ENCODE results near the gene CADPS2.

Gene CADPS2

GRCh38 chr7:122352454-122352853, 533.8 kb downstream of the CADPS2 start:
- Mint-ChIP-seq H3K36me3 (no peaks in the 10 kb centered on the region), H3K4me3 (no peak overlapping the region), H3K4me1 (ENCODE audit: low read depth) (no peaks in the 10 kb centered on the region), H3K27me3 (no peaks in the 10 kb centered on the region), H3K9me3 (ENCODE audit: low read depth) (no peaks in the 10 kb centered on the region), H3K27ac (no peak overlapping the region)

GRCh38 chr7:122350701-122351100, 535.6 kb downstream of the CADPS2 start:
- Mint-ChIP-seq H3K27ac (no peak overlapping the region), H3K27me3 (no peaks in the 10 kb centered on the region), H3K36me3 (no peaks in the 10 kb centered on the region), H3K4me1 (ENCODE audit: low read depth) (no peaks in the 10 kb centered on the region), H3K4me3 (no peak overlapping the region), H3K9me3 (ENCODE audit: low read depth) (no peaks in the 10 kb centered on the region)

- no peak overlapping the region for H3K4me3 Mint-ChIP-seq
- H3K36me3 Mint-ChIP-seq = no peaks in the 10 kb centered on the region
- no peak overlapping the region for H3K27ac Mint-ChIP-seq
- no peaks in the 10 kb centered on the region for H3K27me3 Mint-ChIP-seq
- no peaks in the 10 kb centered on the region for H3K9me3 Mint-ChIP-seq (ENCODE audit: low read depth)
- H3K4me1 Mint-ChIP-seq (ENCODE audit: low read depth) = no peaks in the 10 kb centered on the region
Measured at GRCh38 chr7:122344303-122344620, 542.0 kb downstream of the CADPS2 start.

GRCh38 chr7:122343601-122344302, 542.5 kb downstream of the CADPS2 start:
- Mint-ChIP-seq H3K27ac (no peak overlapping the region), H3K4me1 (ENCODE audit: low read depth) (no peaks in the 10 kb centered on the region), H3K27me3 (no peaks in the 10 kb centered on the region), H3K36me3 (no peaks in the 10 kb centered on the region), H3K9me3 (ENCODE audit: low read depth) (no peaks in the 10 kb centered on the region), H3K4me3 (no peak overlapping the region)

DNA sequence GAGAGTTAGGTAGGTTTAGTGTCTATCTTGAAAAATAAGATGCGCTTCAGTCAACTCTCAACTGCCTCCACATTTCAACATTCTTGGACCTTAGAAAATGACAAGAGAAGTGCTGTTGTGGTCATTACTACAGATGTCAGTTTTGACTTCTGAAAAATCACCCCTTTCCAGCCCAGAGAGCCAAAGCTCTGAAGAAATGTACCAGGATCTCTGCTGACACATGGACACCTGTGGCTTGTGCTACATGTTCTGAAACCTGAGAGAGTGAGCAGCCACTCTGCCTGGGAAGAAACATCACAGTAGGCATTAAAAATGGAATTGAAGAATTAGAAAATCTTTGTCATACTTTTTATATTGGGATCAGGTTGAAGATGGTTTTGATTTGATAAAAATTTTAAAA, 545.8 kb downstream of the CADPS2 start:
- H3K27ac Mint-ChIP-seq = no peak overlapping the region
- no peaks in the 10 kb centered on the region for H3K9me3 Mint-ChIP-seq (ENCODE audit: low read depth)
- H3K27me3 Mint-ChIP-seq = no peaks in the 10 kb centered on the region
- no peaks in the 10 kb centered on the region for H3K4me1 Mint-ChIP-seq (ENCODE audit: low read depth)
- no peaks in the 10 kb centered on the region for H3K36me3 Mint-ChIP-seq
- no peak overlapping the region for H3K4me3 Mint-ChIP-seq

DNA sequence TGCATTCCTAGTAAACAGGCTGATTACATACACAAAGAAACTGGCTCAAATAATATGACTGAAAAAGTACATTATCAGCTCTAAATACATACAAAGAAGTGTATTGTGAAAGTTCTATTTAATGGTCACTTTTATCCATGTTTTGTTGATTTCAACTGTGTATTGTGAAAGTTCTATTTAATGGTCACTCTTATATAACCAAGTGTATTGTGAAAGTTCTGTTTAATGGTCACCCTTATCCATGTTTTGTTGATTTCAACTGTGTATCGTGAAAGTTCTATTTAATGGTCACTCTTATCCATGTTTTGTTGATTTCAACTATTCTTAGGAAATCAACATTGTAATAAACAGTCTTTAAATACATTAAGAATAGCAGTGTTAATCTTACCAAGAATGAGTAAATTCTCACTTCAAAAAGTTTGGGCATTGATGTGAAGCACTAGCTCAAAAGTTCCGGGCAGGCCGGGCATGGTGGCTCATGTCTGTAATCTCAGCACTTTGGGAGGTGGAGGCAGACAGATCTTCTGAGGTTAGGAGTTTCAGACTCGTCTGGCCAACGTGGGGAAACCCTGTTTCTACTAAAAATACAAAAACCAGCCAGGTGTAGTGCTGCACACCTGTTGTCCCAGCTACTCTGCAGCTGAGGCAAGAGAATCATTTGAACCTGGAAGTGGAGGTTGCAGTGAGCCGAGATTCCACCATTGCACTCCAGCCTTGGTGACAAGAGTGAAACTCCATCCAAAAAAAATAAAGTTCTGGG, 546.9 kb downstream of the CADPS2 start:
- Mint-ChIP-seq H3K27me3 (no peaks in the 10 kb centered on the region), H3K36me3 (no peaks in the 10 kb centered on the region), H3K9me3 (ENCODE audit: low read depth) (no peaks in the 10 kb centered on the region), H3K27ac (no peak overlapping the region), H3K4me3 (no peak overlapping the region), H3K4me1 (ENCODE audit: low read depth) (no peaks in the 10 kb centered on the region)

DNA sequence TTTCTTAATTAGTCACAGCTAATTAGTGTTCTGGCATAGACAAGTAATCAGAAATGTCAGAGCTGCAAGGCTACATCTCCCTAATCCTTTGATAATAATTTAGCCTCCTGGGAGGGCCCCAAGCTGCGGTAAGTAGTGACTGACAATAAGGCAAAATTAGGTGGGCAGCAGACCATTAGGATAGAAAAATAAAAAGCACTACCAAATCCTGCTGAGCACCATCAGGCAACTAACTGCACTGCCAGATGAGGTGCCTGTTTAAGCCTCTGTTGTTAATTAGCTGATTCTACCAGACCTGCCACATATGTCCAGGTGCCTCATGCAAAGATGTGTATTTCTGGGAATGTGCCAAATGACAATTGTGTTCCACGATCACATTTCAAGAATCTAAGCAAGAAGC, 549.2 kb downstream of the CADPS2 start:
- Mint-ChIP-seq H3K27ac (no peak overlapping the region), H3K4me1 (ENCODE audit: low read depth) (no peaks in the 10 kb centered on the region), H3K4me3 (no peak overlapping the region), H3K27me3 (no peaks in the 10 kb centered on the region), H3K9me3 (ENCODE audit: low read depth) (no peaks in the 10 kb centered on the region), H3K36me3 (no peaks in the 10 kb centered on the region)

- no peak overlapping the region for H3K4me3 Mint-ChIP-seq
- H3K27me3 Mint-ChIP-seq = peaks cover 2% of the 10 kb centered on the region
Measured at GRCh38 chr7:122329145-122329802, 557.0 kb downstream of the CADPS2 start.

DNA sequence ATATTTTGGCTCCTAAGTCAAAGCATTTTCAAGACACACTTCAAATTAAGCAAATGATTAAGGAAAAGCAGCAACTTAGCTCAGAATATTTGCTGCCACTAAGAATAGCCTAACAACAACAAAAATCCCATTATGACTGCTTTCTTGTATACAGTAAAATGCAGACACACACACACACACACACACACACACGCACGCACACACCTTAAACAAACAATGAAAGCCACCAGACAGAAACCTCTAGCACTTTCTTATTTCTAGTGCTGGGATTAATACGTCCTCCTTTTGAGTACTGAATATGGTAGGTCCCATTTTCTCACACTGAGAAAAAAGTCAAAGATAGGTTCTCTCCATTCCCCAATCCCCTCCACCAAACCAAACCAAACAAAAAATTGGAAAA, 558.3 kb downstream of the CADPS2 start:
- Mint-ChIP-seq H3K27me3 (peaks cover 2% of the 10 kb centered on the region), H3K36me3 (no peaks in the 10 kb centered on the region), H3K4me3 (no peak overlapping the region), H3K9me3 (ENCODE audit: low read depth) (no peaks in the 10 kb centered on the region), H3K4me1 (ENCODE audit: low read depth) (no peaks in the 10 kb centered on the region), H3K27ac (no peak overlapping the region)

More at GRCh38 chr7:122329145-122329802, 557.0 kb downstream of the CADPS2 start:
- Mint-ChIP-seq H3K27ac (no peak overlapping the region), H3K9me3 (ENCODE audit: low read depth) (no peaks in the 10 kb centered on the region), H3K36me3 (no peaks in the 10 kb centered on the region), H3K4me1 (ENCODE audit: low read depth) (no peaks in the 10 kb centered on the region)

GRCh38 chr7:122316467-122317388, 569.5 kb downstream of the CADPS2 start:
- H3K36me3 Mint-ChIP-seq = no peaks in the 10 kb centered on the region
- H3K4me3 Mint-ChIP-seq = no peak overlapping the region
- H3K27me3 Mint-ChIP-seq = peaks cover 37% of the 10 kb centered on the region
- H3K4me1 Mint-ChIP-seq (ENCODE audit: low read depth) = no peaks in the 10 kb centered on the region
- peaks cover 8% of the 10 kb centered on the region for H3K9me3 Mint-ChIP-seq (ENCODE audit: low read depth)
- no peak overlapping the region for H3K27ac Mint-ChIP-seq

DNA sequence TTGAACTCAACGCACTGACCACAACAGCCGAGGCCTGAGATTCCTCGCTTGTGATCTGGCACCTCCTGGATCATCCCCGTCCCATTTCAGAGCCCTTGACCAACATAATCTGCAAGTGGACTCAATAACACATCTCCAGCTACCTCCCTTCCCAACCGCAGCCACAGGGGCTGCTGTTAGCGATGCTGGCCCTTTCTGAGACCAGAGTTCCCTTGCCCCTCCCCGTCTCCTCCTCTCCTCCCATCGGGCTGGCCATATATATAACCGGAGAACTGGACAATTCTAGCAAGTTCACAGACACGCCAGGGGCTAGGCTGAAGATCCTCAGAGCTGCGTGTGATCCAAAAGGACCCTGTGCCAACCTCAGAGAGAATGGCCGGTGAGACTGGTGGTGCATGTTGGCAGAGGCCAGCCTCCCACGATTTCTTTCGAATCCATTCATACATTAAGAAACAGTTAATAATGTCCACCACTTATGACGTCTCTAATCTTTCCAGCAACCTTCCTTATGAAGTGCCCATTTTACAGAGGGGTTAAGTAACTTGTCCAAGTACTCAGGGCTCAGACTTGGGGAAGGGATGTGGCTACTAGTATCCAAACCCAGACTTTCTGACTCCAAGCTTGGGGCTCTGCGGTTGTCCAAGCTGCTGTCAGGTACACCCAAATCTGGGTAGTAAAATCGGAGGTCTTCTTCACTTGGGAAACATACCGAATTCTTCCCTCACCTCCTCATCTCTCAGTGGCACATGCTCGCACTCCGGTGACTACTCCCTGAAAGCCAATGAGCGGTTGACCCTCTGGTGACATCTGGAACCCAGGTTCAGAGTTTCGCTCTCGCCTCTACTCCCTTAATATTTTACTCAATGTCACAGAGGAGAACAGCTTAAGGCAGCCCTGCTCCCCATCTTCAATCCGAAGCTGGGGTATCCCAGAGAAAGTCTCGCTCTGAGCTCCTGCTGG, 570.5 kb downstream of the CADPS2 start:
- Mint-ChIP-seq H3K27ac (no peak overlapping the region), H3K4me3 (no peak overlapping the region)

GRCh38 chr7:122314284-122314683, 572.0 kb downstream of the CADPS2 start:
- Mint-ChIP-seq H3K4me1 (ENCODE audit: low read depth) (peaks cover 7% of the 10 kb centered on the region), H3K4me3 (no peak overlapping the region), H3K9me3 (ENCODE audit: low read depth) (peaks cover 5% of the 10 kb centered on the region), H3K36me3 (no peaks in the 10 kb centered on the region), H3K27me3 (peaks cover 47% of the 10 kb centered on the region), H3K27ac (no peak overlapping the region)

More for the DNA sequence above, 570.5 kb downstream of the CADPS2 start:
- Mint-ChIP-seq H3K4me1 (ENCODE audit: low read depth) (peaks cover 6% of the 10 kb centered on the region), H3K9me3 (ENCODE audit: low read depth) (peaks cover 8% of the 10 kb centered on the region), H3K36me3 (no peaks in the 10 kb centered on the region), H3K27me3 (peaks cover 43% of the 10 kb centered on the region)

DNA sequence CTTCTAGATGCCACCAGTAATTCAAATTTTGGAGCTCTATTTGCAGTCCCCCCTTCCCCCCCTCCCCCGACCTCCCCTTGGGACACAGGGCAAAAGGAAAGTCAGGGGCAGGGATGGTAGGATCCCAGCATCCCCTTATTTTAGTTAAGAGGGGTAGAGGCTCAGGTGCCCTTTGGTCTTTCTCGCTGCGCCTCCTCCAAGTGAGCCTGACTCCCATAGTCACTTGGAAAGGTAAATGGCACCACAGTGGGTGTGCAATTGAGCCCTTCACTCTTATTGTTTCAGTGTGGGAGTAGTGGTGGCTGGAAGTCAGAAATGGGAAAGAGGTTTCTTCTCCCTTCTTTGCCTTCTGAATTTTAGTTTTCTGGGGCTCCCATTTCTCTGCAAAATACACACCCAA, 573.5 kb downstream of the CADPS2 start:
- Mint-ChIP-seq H3K9me3 (ENCODE audit: low read depth) (peaks cover 5% of the 10 kb centered on the region), H3K4me1 (ENCODE audit: low read depth) (peaks cover 7% of the 10 kb centered on the region), H3K27me3 (peaks cover 48% of the 10 kb centered on the region), H3K36me3 (no peaks in the 10 kb centered on the region), H3K4me3 (no peak overlapping the region), H3K27ac (no peak overlapping the region)

Data from activated naive CD8-positive, alpha-beta T cell (primary cell).